CD8-positive, alpha-beta memory T cell (primary cell): ENCODE results near the gene ATP8A2. TPM values are rescaled to one million over a fixed set of nuclear protein-coding genes. Genes with fewer than 3 reads are reported as not detected.

Experiments
- CTCF ChIA-PET: fragments of 350-600 bp; sonication (Branson Sonifier 250); formaldehyde crosslinking; loops from one replicate; lab custom pipeline; 2021; ENCODE audit warnings: antibody characterized with exemption; lab: Charles Lee
- POLR2A ChIA-PET: fragments of 350-600 bp; sonication (Branson Sonifier 250); formaldehyde crosslinking; loops from one replicate; lab custom pipeline; 2021; ENCODE audit warnings: antibody characterized with exemption; lab: Charles Lee
- DNase-seq, 5 donors: peaks; one replicate each; pipeline versions ENCODE4 v3.0.0 to v3.0.0-alpha.2; 2020 to 2022; ENCODE audit warnings: mixed read lengths in 1 of 5
- H3K27ac ChIP-seq: one replicate; pipeline ENCODE4 v1.7.0; 2013; ENCODE audit warnings: low read depth, mild to moderate bottlenecking, low read length, moderate library complexity
- H3K27me3 ChIP-seq: 2 replicates; pipeline ENCODE4 v1.7.0; 2013; ENCODE audit warnings: low read length, mild to moderate bottlenecking; ENCODE audit not compliant: insufficient read depth, poor library complexity, severe bottlenecking
- H3K36me3 ChIP-seq: 2 replicates; pipeline ENCODE4 v1.7.0; 2013; ENCODE audit warnings: mild to moderate bottlenecking, low read length, moderate library complexity; ENCODE audit not compliant: insufficient read depth
- H3K4me1 ChIP-seq: 2 replicates; pipeline ENCODE4 v1.7.0; 2013; ENCODE audit warnings: mild to moderate bottlenecking, low read length, moderate library complexity; ENCODE audit not compliant: insufficient read depth
- H3K4me3 ChIP-seq: 2 replicates; pipeline ENCODE4 v1.7.0; 2013; ENCODE audit warnings: mild to moderate bottlenecking, low read length
- H3K9me3 ChIP-seq: 2 replicates; pipeline ENCODE4 v1.7.0; 2013; ENCODE audit warnings: mild to moderate bottlenecking, low read length
- H3K27ac Mint-ChIP-seq, 8 donors: one replicate each; pipeline ENCODE4 v1.8.0; 2020 to 2021; ENCODE audit warnings: mixed read lengths in 8 of 8, mild to moderate bottlenecking in 6 of 8, inconsistent platforms in 3 of 8, moderate library complexity in 3 of 8
- H3K27me3 Mint-ChIP-seq, 2 donors: one replicate each; pipeline ENCODE4 v1.8.0; 2020 to 2021; ENCODE audit warnings: mixed read lengths in 2 of 2, mild to moderate bottlenecking in 1 of 2, moderate library complexity in 1 of 2
- H3K36me3 Mint-ChIP-seq, 3 donors: one replicate each; pipeline ENCODE4 v1.8.0; 2020 to 2021; ENCODE audit warnings: mixed read lengths in 3 of 3, inconsistent platforms in 1 of 3, mild to moderate bottlenecking in 1 of 3
- H3K4me1 Mint-ChIP-seq, 3 donors: one replicate each; pipeline ENCODE4 v1.8.0; 2020 to 2021; ENCODE audit warnings: mixed read lengths in 3 of 3, inconsistent platforms in 1 of 3, mild to moderate bottlenecking in 1 of 3
- H3K4me3 Mint-ChIP-seq, 7 donors: one replicate each; pipeline ENCODE4 v1.8.0; 2020 to 2021; ENCODE audit warnings: mixed read lengths in 7 of 7, mild to moderate bottlenecking in 6 of 7, moderate library complexity in 4 of 7, inconsistent platforms in 2 of 7
- H3K9me3 Mint-ChIP-seq, 5 donors: one replicate each; pipeline ENCODE4 v1.8.0; 2020 to 2022; ENCODE audit warnings: mixed read lengths in 5 of 5, mild to moderate bottlenecking in 3 of 5, moderate library complexity in 2 of 5, inconsistent platforms in 1 of 5
- polyA plus RNA-seq: library from polyadenylated mRNA; unstranded; fragments of 300-500 nt; fragmentation: Illumina TruSeq; gene quantifications from one replicate; pipeline ENCODE4 v1.2.3, GENCODE V29; 2021
- total RNA-seq, 2 experiments: library from RNA; stranded (reverse); gene quantifications; one replicate each; pipeline ENCODE4 v1.2.3, GENCODE V29; 2021

Gene ATP8A2
- total and polyA plus RNA-seq, 3 experiments from 2014 or later = 0.26 to 0.63 (median 0.58) TPM

DNA sequence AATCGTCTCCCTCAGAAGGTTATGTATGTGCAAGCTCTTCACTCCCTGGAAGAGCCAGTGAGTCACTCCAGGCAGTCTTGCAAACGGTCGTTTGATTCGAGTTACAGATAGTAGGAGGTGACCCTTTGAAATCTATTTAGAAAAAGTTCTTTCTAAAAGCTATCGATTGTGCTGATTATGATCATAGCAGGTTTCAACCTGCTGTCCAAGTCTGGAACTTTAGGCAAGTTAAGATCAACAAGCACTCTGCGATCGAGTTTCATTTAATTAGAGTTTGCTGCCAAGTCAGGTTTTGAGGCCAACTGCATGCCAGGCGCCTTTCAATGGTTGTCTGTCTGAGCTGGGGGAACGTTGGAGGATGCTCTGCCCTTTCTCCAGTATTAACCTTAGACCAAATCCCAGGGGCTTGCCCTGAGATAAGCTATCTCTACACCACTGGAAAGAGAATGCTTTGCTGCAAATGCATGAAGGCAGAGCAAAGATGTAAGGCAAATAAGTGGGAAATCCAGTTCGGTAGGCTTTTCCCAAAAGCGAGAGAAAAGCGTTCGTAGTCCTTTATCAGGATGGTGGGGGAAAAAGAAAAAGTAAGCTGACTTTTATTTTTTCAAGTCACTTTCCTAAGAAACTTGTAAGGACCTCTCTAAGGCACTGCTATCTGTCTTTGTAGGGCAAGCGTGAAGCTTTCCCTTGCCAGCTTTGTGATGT, 287.5 kb downstream of the ATP8A2 start:
- POLR2A ChIA-PET = no interaction called here
- Mint-ChIP-seq H3K27ac (no peak overlapping the region), H3K4me1 (no peaks in the 10 kb centered on the region), H3K27me3 (peaks cover 5% of the 10 kb centered on the region in 2 donors), H3K9me3 (no peaks in the 10 kb centered on the region), H3K36me3 (no peaks in the 10 kb centered on the region), H3K4me3 (no peak overlapping the region)
- Histone ChIP-seq H3K27ac (no peak overlapping the region), H3K36me3 (no peaks in the 10 kb centered on the region), H3K4me1 (no peaks in the 10 kb centered on the region), H3K27me3 (no peaks in the 10 kb centered on the region), H3K4me3 (no peak overlapping the region), H3K9me3 (no peaks in the 10 kb centered on the region)
- CTCF ChIA-PET = no interaction called here
- DNase-seq = no peak

DNA sequence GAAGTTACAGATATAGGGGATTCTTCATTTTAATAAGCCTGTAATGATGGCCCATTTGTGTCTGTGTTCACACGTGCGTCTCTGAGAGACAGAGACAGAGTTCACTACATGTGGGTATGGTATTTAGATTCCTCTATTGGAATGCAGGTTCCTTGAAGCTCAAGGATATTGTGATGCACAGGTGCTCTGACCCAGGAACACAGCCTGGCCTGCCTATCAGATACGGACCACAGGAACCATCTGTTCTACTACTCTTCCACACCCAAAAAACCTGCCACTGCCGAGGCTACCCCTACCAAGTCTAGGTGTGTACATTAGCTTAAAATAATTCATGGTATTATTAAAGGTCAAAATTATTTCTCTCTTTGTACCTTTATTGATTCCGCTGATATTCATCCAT, 289.2 kb downstream of the ATP8A2 start:
- POLR2A ChIA-PET = no interaction called here
- H3K27me3 Mint-ChIP-seq = peaks cover 5% of the 10 kb centered on the region in 2 donors

DNA sequence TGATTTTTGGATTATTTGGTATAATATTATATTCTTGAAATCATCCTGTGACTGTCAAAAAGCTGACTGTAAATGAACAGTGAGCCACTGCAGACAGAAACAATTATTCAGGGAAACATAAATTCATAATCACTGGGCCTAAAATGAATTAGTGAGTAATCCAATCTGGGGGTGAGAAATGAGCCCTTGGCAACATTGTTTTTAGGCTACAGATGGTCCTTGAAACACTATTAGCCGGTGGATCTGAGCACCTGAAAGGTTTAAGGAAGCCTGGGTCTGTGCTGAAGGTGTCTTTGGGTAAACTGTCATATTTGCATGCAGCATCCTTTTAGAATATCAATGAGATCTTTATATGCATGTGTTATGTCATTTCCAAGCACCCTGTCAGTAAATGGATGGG, 290.7 kb downstream of the ATP8A2 start:
- no peaks in the 10 kb centered on the region for H3K36me3 Mint-ChIP-seq
- peaks cover 5% of the 10 kb centered on the region in 2 donors for H3K27me3 Mint-ChIP-seq
- no peak overlapping the region for H3K27ac Mint-ChIP-seq
- POLR2A ChIA-PET = no interaction called here
- no peak overlapping the region for H3K27ac ChIP-seq
- no peak for DNase-seq
- no peak overlapping the region for H3K4me3 Mint-ChIP-seq
- no peaks in the 10 kb centered on the region for H3K4me1 ChIP-seq
- H3K36me3 ChIP-seq = no peaks in the 10 kb centered on the region
- CTCF ChIA-PET = no interaction called here
- H3K4me3 ChIP-seq = no peak overlapping the region
- no peaks in the 10 kb centered on the region for H3K27me3 ChIP-seq
- no peaks in the 10 kb centered on the region for H3K9me3 Mint-ChIP-seq
- no peaks in the 10 kb centered on the region for H3K9me3 ChIP-seq
- no peaks in the 10 kb centered on the region for H3K4me1 Mint-ChIP-seq

More for the DNA sequence above, 289.2 kb downstream of the ATP8A2 start:
- Mint-ChIP-seq H3K27ac (no peak overlapping the region), H3K4me3 (no peak overlapping the region), H3K36me3 (no peaks in the 10 kb centered on the region), H3K9me3 (no peaks in the 10 kb centered on the region), H3K4me1 (no peaks in the 10 kb centered on the region)
- Histone ChIP-seq H3K36me3 (no peaks in the 10 kb centered on the region), H3K27ac (no peak overlapping the region), H3K4me1 (no peaks in the 10 kb centered on the region), H3K9me3 (no peaks in the 10 kb centered on the region), H3K4me3 (no peak overlapping the region), H3K27me3 (no peaks in the 10 kb centered on the region)
- CTCF ChIA-PET = no interaction called here
- no peak for DNase-seq

DNA sequence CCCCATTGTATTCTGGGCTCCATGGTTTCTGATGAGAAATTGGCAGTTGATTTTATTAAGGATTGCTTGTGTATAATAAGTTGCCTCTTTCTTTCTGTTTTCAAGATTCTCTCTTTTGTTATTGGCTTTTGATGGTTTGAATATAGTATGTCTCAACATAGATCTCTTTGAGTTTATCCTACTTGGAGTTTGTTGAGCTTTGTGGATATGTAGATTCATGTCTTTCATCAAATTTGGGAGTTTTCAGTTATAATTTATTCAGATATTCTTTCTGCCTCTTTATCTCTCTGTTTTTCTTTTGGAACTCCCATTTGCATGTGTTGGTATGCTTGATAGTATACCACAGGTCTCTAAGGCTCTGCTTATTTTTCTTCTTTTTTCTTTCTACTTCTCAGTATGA, 296.6 kb downstream of the ATP8A2 start:
- H3K27me3 ChIP-seq = no peaks in the 10 kb centered on the region
- no peak overlapping the region for H3K4me3 ChIP-seq
- H3K27me3 Mint-ChIP-seq = peaks cover 0 to 8% of the 10 kb centered on the region in 2 donors
- CTCF ChIA-PET = no interaction called here
- no peaks in the 10 kb centered on the region for H3K4me1 ChIP-seq
- no peak for DNase-seq
- no peak overlapping the region for H3K27ac ChIP-seq
- POLR2A ChIA-PET = no interaction called here
- no peaks in the 10 kb centered on the region for H3K36me3 Mint-ChIP-seq
- H3K4me1 Mint-ChIP-seq = no peaks in the 10 kb centered on the region
- H3K27ac Mint-ChIP-seq = no peak overlapping the region
- no peak overlapping the region for H3K4me3 Mint-ChIP-seq
- H3K9me3 ChIP-seq = no peaks in the 10 kb centered on the region
- peaks cover 2 to 13% (median 10%) of the 10 kb centered on the region in 5 donors for H3K9me3 Mint-ChIP-seq
- H3K36me3 ChIP-seq = no peaks in the 10 kb centered on the region

DNA sequence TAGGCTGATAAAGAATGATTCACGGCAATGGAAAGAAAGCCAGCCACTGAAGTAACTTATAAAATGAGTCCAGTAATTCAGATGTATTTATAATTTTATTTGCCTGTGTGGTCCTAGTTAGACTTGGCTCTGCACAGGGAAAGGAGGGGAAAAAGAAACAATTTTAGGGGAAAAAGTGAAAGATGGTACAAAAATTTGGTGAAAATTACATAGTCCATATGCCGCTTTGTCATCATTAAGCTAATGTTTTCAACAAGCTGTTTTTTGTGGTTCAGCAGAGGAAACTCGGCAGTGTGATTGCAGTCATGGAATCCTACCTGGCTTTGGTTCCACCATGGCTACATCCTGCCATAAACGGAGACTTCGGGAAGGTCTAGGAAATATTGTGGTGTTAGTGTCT, 301.9 kb downstream of the ATP8A2 start:
- Mint-ChIP-seq H3K27ac (no peak overlapping the region), H3K4me3 (no peak overlapping the region), H3K9me3 (peaks cover 0 to 8% (median 8%) of the 10 kb centered on the region in 5 donors), H3K4me1 (no peaks in the 10 kb centered on the region), H3K36me3 (no peaks in the 10 kb centered on the region), H3K27me3 (peaks cover 0 to 10% of the 10 kb centered on the region in 2 donors)
- H3K4me1 ChIP-seq = no peaks in the 10 kb centered on the region
- no peaks in the 10 kb centered on the region for H3K36me3 ChIP-seq
- H3K27me3 ChIP-seq = no peaks in the 10 kb centered on the region
- H3K27ac ChIP-seq = no peak overlapping the region
- no peak for DNase-seq
- ChIA-PET POLR2A (no interaction called here), CTCF (no interaction called here)
- H3K4me3 ChIP-seq = no peak overlapping the region
- H3K9me3 ChIP-seq = no peaks in the 10 kb centered on the region

DNA sequence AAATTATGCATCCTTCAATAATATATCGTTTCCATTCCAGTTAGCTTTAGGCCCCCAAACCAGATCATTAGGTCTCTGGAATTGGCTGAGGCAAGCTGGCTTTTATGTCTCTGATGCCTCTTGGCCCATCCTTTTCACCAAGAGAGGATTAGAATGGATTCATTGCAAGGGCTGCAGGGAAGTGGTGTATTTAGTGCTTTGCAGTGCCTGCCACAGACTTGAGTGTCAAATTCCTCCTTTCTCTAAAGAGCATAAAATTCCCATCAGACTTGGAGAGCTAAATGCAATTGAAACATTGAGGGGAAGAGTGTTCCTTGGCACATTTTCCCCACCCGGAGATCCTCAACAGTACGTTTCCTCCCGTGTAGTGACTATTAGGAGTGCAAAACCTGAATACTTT, 302.6 kb downstream of the ATP8A2 start:
- Mint-ChIP-seq H3K27me3 (peaks cover 0 to 10% of the 10 kb centered on the region in 2 donors), H3K27ac (no peak overlapping the region), H3K36me3 (no peaks in the 10 kb centered on the region), H3K9me3 (peaks cover 0 to 4% (median 3%) of the 10 kb centered on the region in 5 donors), H3K4me1 (no peaks in the 10 kb centered on the region), H3K4me3 (no peak overlapping the region)
- H3K4me3 ChIP-seq = no peak overlapping the region
- ChIA-PET POLR2A (no interaction called here), CTCF (no interaction called here)
- H3K27ac ChIP-seq = no peak overlapping the region
- no peaks in the 10 kb centered on the region for H3K27me3 ChIP-seq
- no peaks in the 10 kb centered on the region for H3K36me3 ChIP-seq
- DNase-seq = no peak
- no peaks in the 10 kb centered on the region for H3K9me3 ChIP-seq
- H3K4me1 ChIP-seq = no peaks in the 10 kb centered on the region

DNA sequence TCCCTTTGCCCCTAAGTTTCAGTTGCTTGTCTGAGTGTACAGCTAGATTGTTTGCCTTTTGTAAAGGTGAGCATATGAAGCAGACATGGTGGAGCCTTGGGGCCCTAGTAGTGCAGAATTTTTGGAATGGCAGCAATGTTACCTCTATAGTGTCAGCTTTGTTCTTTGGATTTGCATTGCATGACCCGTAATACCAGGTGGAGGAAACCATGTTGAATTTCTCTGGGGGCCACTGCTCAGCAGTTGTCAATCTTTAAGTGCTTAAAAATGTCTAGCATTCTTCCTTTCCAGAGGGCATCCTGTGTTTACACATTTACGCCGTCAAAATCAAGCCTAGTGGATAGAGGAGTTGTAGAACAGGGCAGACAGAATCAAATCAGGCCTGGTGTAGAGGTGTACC, 303.3 kb downstream of the ATP8A2 start:
- Mint-ChIP-seq H3K27ac (no peak overlapping the region), H3K27me3 (peaks cover 0 to 10% of the 10 kb centered on the region in 2 donors), H3K36me3 (no peaks in the 10 kb centered on the region), H3K4me3 (no peak overlapping the region), H3K9me3 (peaks cover 0 to 1% (median 0%) of the 10 kb centered on the region in 5 donors), H3K4me1 (no peaks in the 10 kb centered on the region)
- Histone ChIP-seq H3K9me3 (no peaks in the 10 kb centered on the region), H3K27me3 (no peaks in the 10 kb centered on the region), H3K36me3 (no peaks in the 10 kb centered on the region), H3K4me3 (no peak overlapping the region), H3K4me1 (no peaks in the 10 kb centered on the region), H3K27ac (no peak overlapping the region)
- no peak for DNase-seq
- POLR2A ChIA-PET = no interaction called here
- CTCF ChIA-PET = no interaction called here

DNA sequence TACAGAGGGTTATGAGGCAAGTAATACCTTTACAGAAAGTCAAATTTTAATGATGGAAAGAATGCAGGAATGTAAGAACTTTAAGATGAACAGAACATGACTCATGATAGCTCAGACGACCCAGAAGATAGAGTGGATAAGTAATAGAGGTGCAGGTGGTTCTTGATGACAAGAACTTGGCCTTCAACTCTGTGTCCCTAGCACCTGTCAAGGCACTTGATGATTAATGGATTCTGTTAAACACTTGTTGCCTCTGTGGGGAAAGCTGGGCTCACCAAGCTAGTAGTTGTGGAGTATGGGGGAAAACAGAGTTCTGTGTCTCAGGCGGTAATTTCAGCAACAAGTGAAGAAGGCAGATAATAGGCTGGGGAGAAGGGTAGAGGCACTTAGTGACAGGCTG, 306.2 kb downstream of the ATP8A2 start:
- H3K27ac ChIP-seq = no peak overlapping the region
- peak overlapping the region in 1 of 8 donors; percentile 40 for H3K27ac Mint-ChIP-seq
- no peaks in the 10 kb centered on the region for H3K36me3 ChIP-seq
- CTCF ChIA-PET = no interaction called here
- H3K27me3 Mint-ChIP-seq = peaks cover 0 to 6% of the 10 kb centered on the region in 2 donors
- no peaks in the 10 kb centered on the region for H3K9me3 ChIP-seq
- POLR2A ChIA-PET = no interaction called here
- no peak overlapping the region for H3K4me3 Mint-ChIP-seq
- no peaks in the 10 kb centered on the region for H3K9me3 Mint-ChIP-seq
- H3K27me3 ChIP-seq = no peaks in the 10 kb centered on the region
- H3K36me3 Mint-ChIP-seq = no peaks in the 10 kb centered on the region
- no peaks in the 10 kb centered on the region for H3K4me1 Mint-ChIP-seq
- H3K4me1 ChIP-seq = no peaks in the 10 kb centered on the region
- DNase-seq = no peak
- H3K4me3 ChIP-seq = no peak overlapping the region
